HepG2 (cell line): ENCODE measurements around the gene TEKT5. TPM values are rescaled to one million over a fixed set of nuclear protein-coding genes. Genes with fewer than 3 reads are reported as not detected.
A peak's percentile ranks its signal among the peaks of the same experiment; 100 is the strongest.

ENCODE experiments used
- ELF3 ChIP-seq: IDR thresholded peaks from 2 replicates; pipeline ENCODE4 v1.6.1; 2016; ENCODE audit warnings: missing genetic modification reagents, missing compliant biosample characterization
- HNF1A ChIP-seq, 2 experiments: sonication (generic) in 1 of 2; formaldehyde crosslinking in 1 of 2; IDR thresholded peaks; 2 replicates each; pipeline versions ENCODE4 v1.4.0 to v1.6.1; 2016 to 2020; ENCODE audit warnings: borderline replicate concordance in 1 of 2, low read depth in 1 of 2, mild to moderate bottlenecking in 1 of 2, missing genetic modification reagents in 1 of 2
- KIAA2018 ChIP-seq: sonication (generic); formaldehyde crosslinking; IDR thresholded peaks from 2 replicates; pipeline ENCODE4 v1.5.0; 2020; ENCODE audit warnings: mild to moderate bottlenecking, missing genetic modification reagents, borderline replicate concordance
- NFIB ChIP-seq: sonication (generic); formaldehyde crosslinking; IDR thresholded peaks from 2 replicates; pipeline ENCODE4 v1.9.0; 2021; ENCODE audit warnings: missing genetic modification reagents, mild to moderate bottlenecking, borderline replicate concordance
- NPAS2 ChIP-seq: sonication (generic); formaldehyde crosslinking; IDR thresholded peaks from 2 replicates; pipeline ENCODE4 v1.8.0; 2022; ENCODE audit warnings: mild to moderate bottlenecking, missing genetic modification reagents, borderline replicate concordance
- RNF219 ChIP-seq: sonication (generic); formaldehyde crosslinking; IDR thresholded peaks from 2 replicates; pipeline ENCODE4 v1.5.0; 2020; ENCODE audit warnings: mild to moderate bottlenecking, missing genetic modification reagents
- SUZ12 ChIP-seq: fragments of 150-350 bp; IDR thresholded peaks from 2 replicates; pipeline ENCODE4 v1.6.1; 2014; ENCODE audit warnings: low read depth, low read length
- ZNF205 ChIP-seq: IDR thresholded peaks from 2 replicates; pipeline ENCODE4 v1.6.1; 2018; ENCODE audit warnings: missing biosample characterization, missing genetic modification reagents
- ZNF503 ChIP-seq: sonication (generic); formaldehyde crosslinking; IDR thresholded peaks from 2 replicates; pipeline ENCODE4 v1.4.0; 2020; ENCODE audit warnings: missing genetic modification reagents
- polyA plus RNA-seq, 8 experiments: library from polyadenylated mRNA; depleted of rRNA in 3 of 8; stranded (reverse) in 7 of 8; unstranded in 1 of 8; fragments of >200 nt; fragmentation: Illumina TruSeq in 4 of 8; extraction: Trizol in 4 of 8; gene quantifications; 2 replicates each; pipeline versions ENCODE4 v1.2.1 to v1.2.3, GENCODE V29; 2011 to 2016; ENCODE audit warnings: low read depth in 4 of 8, missing spikeins in 1 of 8, mixed read lengths in 1 of 8; ENCODE audit not compliant: insufficient read depth in 1 of 8
- total RNA-seq, 5 experiments: library from RNA; depleted of rRNA; stranded (reverse); fragments of >200 nt; fragmentation: Illumina TruSeq; extraction: Trizol; gene quantifications; 2 replicates each; pipeline ENCODE4 v1.2.3, GENCODE V29; 2016; ENCODE audit warnings: low read depth in 1 of 5

The TEKT5 gene
- total and polyA plus RNA-seq, 2 of the 13 experiments (the other 11 are each of a cell fraction or from before 2014, with no cell fraction given), result 0.16 TPM; not detected in 1

GRCh38 chr16:10641953-10642949 lies 52.5 kb downstream of the TEKT5 start (continued):
- TF ChIP-seq ZNF503, result peak; percentile 71; the same call in 1 of the 2 replicates
- TF ChIP-seq ZNF205, result peak; percentile 72; the same call in 1 of the 2 replicates
- no peak for TF ChIP-seq NPAS2 (CRISPR knock-in tag)
- no peak for TF ChIP-seq NFIB
- peak; percentile 31; the same call in 1 of the 2 replicates for TF ChIP-seq HNF1A (IDR thresholded peaks at IDR 0.05; ENCODE audit: low read depth)
- peak; percentile 25; the same call in 1 of the 2 replicates for TF ChIP-seq HNF1A (CRISPR knock-in tag; IDR thresholded peaks at IDR 0.05; ENCODE audit: borderline replicate concordance)
- TF ChIP-seq RNF219 (CRISPR knock-in tag), result 0 out of 2 replicates have a peak, but pooled peaks have one; percentile 29
- TF ChIP-seq KIAA2018 (CRISPR knock-in tag), result no peak
- peak; percentile 50 for TF ChIP-seq ELF3 (CRISPR knock-in tag)
- no peak for TF ChIP-seq SUZ12
